Hepatocyte (in vitro differentiated cells): ENCODE results near the gene CCDC89. TPM values are rescaled to one million over a fixed set of nuclear protein-coding genes. Genes with fewer than 3 reads are reported as not detected.

ENCODE experiments used
- DNase-seq: peaks from one replicate; pipeline ENCODE4 v3.0.0-alpha.2; 2016; ENCODE audit warnings: low spot score
- H2AFZ ChIP-seq: fragments of 200-600 bp; sonication (generic); 2 replicates; pipeline ENCODE4 v1.6.0; 2016; ENCODE audit warnings: antibody characterized with exemption, mild to moderate bottlenecking
- H3K27ac ChIP-seq: fragments of 200-600 bp; sonication (generic); 2 replicates; pipeline ENCODE4 v1.5.1; 2016; ENCODE audit warnings: mild to moderate bottlenecking
- H3K27me3 ChIP-seq: fragments of 200-600 bp; sonication (generic); 2 replicates; pipeline ENCODE4 v1.6.1; 2016
- H3K36me3 ChIP-seq: fragments of 200-600 bp; sonication (generic); replicated peaks from 2 replicates; pipeline ENCODE4 v1.5.1; 2016; ENCODE audit warnings: low read depth; ENCODE audit not compliant: insufficient read depth
- H3K4me1 ChIP-seq: fragments of 200-600 bp; sonication (generic); 2 replicates; pipeline ENCODE4 v1.5.1; 2016; ENCODE audit warnings: mild to moderate bottlenecking, moderate library complexity; ENCODE audit not compliant: insufficient read depth
- H3K4me2 ChIP-seq: fragments of 200-600 bp; sonication (generic); 2 replicates; pipeline ENCODE4 v1.6.0; 2016
- H3K4me3 ChIP-seq: fragments of 200-600 bp; sonication (generic); 2 replicates; pipeline ENCODE4 v1.5.1; 2016; ENCODE audit warnings: mild to moderate bottlenecking
- H3K79me2 ChIP-seq: fragments of 200-600 bp; sonication (generic); 2 replicates; pipeline ENCODE4 v1.6.0; 2017; ENCODE audit warnings: mild to moderate bottlenecking
- H3K9me2 ChIP-seq: fragments of 200-600 bp; sonication (generic); replicated peaks from 2 replicates; pipeline ENCODE4 v1.6.0; 2017; ENCODE audit warnings: mild to moderate bottlenecking; ENCODE audit not compliant: insufficient read depth
- H3K9me3 ChIP-seq: fragments of 200-600 bp; sonication (generic); 2 replicates; pipeline ENCODE4 v1.5.1; 2016; ENCODE audit warnings: low read depth, mild to moderate bottlenecking
- H4K20me1 ChIP-seq: fragments of 200-600 bp; sonication (generic); 2 replicates; pipeline ENCODE4 v1.6.0; 2016; ENCODE audit warnings: mild to moderate bottlenecking; ENCODE audit not compliant: insufficient read depth, poor library complexity, severe bottlenecking
- EZH2 ChIP-seq: fragments of 200-600 bp; sonication (generic); IDR thresholded peaks from 2 replicates; pipeline ENCODE4 v1.6.1; 2016; ENCODE audit warnings: antibody characterized with exemption, mild to moderate bottlenecking, borderline replicate concordance
- EZH2phosphoT487 ChIP-seq: fragments of 200-600 bp; sonication (generic); IDR thresholded peaks from one replicate; pipeline ENCODE4 v1.6.1; 2018; ENCODE audit warnings: antibody characterized with exemption, mild to moderate bottlenecking, low read depth, moderate library complexity; ENCODE audit not compliant: unreplicated experiment, severe bottlenecking
- WGBS: methylation state at CpG from one replicate; pipeline ENCODE4 v1.1.6; 2016; ENCODE audit warnings: low lambda C conversion rate; ENCODE audit errors: missing lambda C conversion rate; 5-methylcytosine and 5-hydroxymethylcytosine counted together
- polyA plus RNA-seq: library from polyadenylated mRNA; unstranded; fragments of >200 nt; fragmentation: Nextera tagmentation; extraction: Ambion mirVana; gene quantifications from 2 replicates; pipeline ENCODE4 v1.2.1, GENCODE V29; 2016
- total RNA-seq: library from RNA; depleted of rRNA; stranded (reverse); fragments of >200 nt; gene quantifications from 2 replicates; pipeline ENCODE4 v1.2.3, GENCODE V29; 2014
- TF ChIP-seq, protein P1 (sequence below): fragments of 200-600 bp; sonication (generic); IDR thresholded peaks from 2 replicates; pipeline ENCODE4 v1.5.1; 2016; ENCODE audit warnings: antibody characterized with exemption, mild to moderate bottlenecking; ENCODE audit not compliant: poor library complexity

The CCDC89 gene
- total and polyA plus RNA-seq, 2 experiments from 2014 or later = 0.75 to 0.83 TPM

DNA sequence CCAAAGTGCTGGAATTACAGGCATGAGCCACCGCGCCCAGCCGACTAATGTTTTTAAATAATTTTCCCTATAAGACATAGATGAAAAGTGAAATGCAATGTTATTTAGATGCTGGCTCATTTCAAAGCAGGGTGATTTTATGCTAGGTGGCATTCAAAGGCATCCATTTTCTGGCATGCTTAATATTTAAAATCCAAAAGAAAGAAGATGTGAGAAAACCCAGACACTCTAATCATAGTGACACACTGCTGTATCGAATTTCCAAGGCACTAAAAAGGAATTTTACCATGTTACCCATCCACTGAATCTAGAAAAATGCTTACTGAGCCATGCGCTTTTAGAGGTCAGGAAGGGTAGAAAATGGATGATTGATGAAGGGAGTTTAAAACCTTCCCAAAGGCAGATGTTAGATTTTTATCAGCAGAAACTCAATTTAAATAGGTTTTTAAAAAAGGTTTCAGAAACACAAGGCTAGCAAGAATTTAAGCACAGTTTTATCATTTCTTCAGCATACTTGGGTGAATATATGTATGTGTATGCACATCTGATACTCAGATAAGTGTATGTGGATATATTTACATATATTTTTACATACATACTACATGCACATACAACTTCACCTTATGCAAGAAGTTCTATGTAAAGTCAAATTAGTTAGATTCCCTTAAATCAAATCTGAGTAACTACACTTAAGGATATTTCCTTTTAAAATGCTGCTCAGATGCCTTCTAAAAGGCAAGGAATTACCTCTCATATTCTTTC lies 24.1 kb upstream of the CCDC89 start:
- H2AFZ ChIP-seq = peak overlapping the region; percentile 17
- no peak for DNase-seq
- no peaks in the 10 kb centered on the region for H3K79me2 ChIP-seq
- no peaks in the 10 kb centered on the region for H3K27me3 ChIP-seq
- TF ChIP-seq EZH2 = no peak
- TF ChIP-seq, protein P1, sequence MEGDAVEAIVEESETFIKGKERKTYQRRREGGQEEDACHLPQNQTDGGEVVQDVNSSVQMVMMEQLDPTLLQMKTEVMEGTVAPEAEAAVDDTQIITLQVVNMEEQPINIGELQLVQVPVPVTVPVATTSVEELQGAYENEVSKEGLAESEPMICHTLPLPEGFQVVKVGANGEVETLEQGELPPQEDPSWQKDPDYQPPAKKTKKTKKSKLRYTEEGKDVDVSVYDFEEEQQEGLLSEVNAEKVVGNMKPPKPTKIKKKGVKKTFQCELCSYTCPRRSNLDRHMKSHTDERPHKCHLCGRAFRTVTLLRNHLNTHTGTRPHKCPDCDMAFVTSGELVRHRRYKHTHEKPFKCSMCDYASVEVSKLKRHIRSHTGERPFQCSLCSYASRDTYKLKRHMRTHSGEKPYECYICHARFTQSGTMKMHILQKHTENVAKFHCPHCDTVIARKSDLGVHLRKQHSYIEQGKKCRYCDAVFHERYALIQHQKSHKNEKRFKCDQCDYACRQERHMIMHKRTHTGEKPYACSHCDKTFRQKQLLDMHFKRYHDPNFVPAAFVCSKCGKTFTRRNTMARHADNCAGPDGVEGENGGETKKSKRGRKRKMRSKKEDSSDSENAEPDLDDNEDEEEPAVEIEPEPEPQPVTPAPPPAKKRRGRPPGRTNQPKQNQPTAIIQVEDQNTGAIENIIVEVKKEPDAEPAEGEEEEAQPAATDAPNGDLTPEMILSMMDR = no peak
- TF ChIP-seq EZH2phosphoT487 = no peak
- no peaks in the 10 kb centered on the region for H3K9me3 ChIP-seq
- 71% methylated on average over 5 of the region's 5 CpGs for WGBS
- no peaks in the 10 kb centered on the region for H4K20me1 ChIP-seq
- no peak overlapping the region for H3K27ac ChIP-seq
- no peak overlapping the region for H3K4me3 ChIP-seq
- H3K9me2 ChIP-seq = no peaks in the 10 kb centered on the region
- H3K4me1 ChIP-seq = no peaks in the 10 kb centered on the region
- no peak overlapping the region for H3K4me2 ChIP-seq
- H3K36me3 ChIP-seq = no peaks in the 10 kb centered on the region

DNA sequence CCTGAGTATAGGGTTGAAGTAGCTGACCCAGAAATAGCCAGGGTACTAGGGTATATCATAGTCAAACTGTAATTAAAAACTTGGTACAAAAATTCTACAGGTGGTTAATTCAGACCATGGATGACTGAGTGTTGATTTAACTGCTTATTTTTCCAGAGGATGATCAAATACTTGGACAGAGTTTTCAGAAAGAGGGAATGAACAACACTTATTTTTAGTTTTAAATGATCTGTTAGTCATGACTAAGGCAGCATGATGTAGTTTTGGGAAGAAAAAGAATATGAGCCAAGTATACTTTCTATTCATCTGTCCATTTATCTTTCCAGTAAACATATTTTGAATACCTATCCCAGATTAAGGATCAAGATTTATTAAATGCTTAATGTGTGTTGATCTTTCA lies 19.8 kb upstream of the CCDC89 start:
- Histone ChIP-seq H3K27ac (no peak overlapping the region), H2AFZ (no peak overlapping the region), H3K79me2 (no peaks in the 10 kb centered on the region)

DNA sequence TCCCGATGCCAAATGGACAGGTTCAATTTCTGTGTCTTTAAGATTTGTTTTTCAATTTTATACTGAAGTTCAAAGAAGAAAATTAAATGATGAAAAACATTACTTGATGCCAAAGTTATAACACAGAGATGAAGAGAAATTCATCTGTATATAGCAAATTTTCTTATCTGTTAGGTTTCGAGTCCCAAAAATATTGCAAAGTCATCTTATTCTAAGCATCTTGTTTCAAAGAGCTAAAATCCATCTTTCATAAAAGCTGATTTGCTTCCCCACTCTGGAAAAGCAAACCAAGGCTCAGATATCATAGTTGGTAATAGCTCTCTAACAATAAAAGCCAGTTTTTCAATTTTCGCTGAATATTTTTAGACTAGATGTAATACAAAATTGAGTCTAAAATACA lies 19.0 kb upstream of the CCDC89 start:
- no peaks in the 10 kb centered on the region for H4K20me1 ChIP-seq
- no peak overlapping the region for H3K4me3 ChIP-seq
- no peaks in the 10 kb centered on the region for H3K9me3 ChIP-seq
- no peaks in the 10 kb centered on the region for H3K9me2 ChIP-seq
- TF ChIP-seq, protein P1 = no peak
- TF ChIP-seq EZH2phosphoT487 (no peak), EZH2 (no peak)
- H2AFZ ChIP-seq = no peak overlapping the region
- no peaks in the 10 kb centered on the region for H3K4me1 ChIP-seq
- H3K36me3 ChIP-seq = no peaks in the 10 kb centered on the region
- no peak overlapping the region for H3K4me2 ChIP-seq
- no peaks in the 10 kb centered on the region for H3K79me2 ChIP-seq
- H3K27ac ChIP-seq = no peak overlapping the region
- H3K27me3 ChIP-seq = no peaks in the 10 kb centered on the region
- 91% methylated on average over 3 of the region's 3 CpGs for WGBS
- no peak for DNase-seq

More for the DNA sequence above, 19.8 kb upstream of the CCDC89 start:
- Histone ChIP-seq H3K9me2 (no peaks in the 10 kb centered on the region), H3K4me2 (no peak overlapping the region), H3K36me3 (no peaks in the 10 kb centered on the region), H3K4me3 (no peak overlapping the region), H4K20me1 (no peaks in the 10 kb centered on the region), H3K9me3 (no peaks in the 10 kb centered on the region), H3K27me3 (no peaks in the 10 kb centered on the region), H3K4me1 (no peaks in the 10 kb centered on the region)
- DNase-seq = no peak
- TF ChIP-seq EZH2 (no peak), EZH2phosphoT487 (no peak)
- TF ChIP-seq, protein P1 = no peak
